Natural killer cell (primary cell): ENCODE measurements around the gene FBXO36. TPM values are rescaled to one million over a fixed set of nuclear protein-coding genes. Genes with fewer than 3 reads are reported as not detected.

ENCODE experiments used
- ATAC-seq, 3 donors: fragments of 150-1000 bp in 2 of 3; fragments of 200-7000 bp in 1 of 3; cut with Tn5 transposase; 1 replicate in 1 of 3; 2 replicates in 2 of 3; pipeline ENCODE4 v1.10.0; 2021; ENCODE audit warnings: mild to moderate bottlenecking in 2 of 3, moderate library complexity in 2 of 3
- DNase-seq, 2 donors: peaks; one replicate each; pipeline versions ENCODE4 v3.0.0 to v3.0.0-alpha.2; 2013 to 2021; ENCODE audit warnings: mixed read lengths in 1 of 2
- H3K27ac ChIP-seq: one replicate; pipeline ENCODE4 v1.5.1; 2013; ENCODE audit warnings: mild to moderate bottlenecking, low read length
- H3K27me3 ChIP-seq: one replicate; pipeline ENCODE4 v1.6.1; 2013; ENCODE audit warnings: low read length; ENCODE audit not compliant: control insufficient read depth, insufficient read depth
- H3K36me3 ChIP-seq: one replicate; pipeline ENCODE4 v1.6.1; 2013; ENCODE audit warnings: low read length; ENCODE audit not compliant: control insufficient read depth, insufficient read depth
- H3K4me1 ChIP-seq: one replicate; pipeline ENCODE4 v1.6.1; 2013; ENCODE audit warnings: low read length; ENCODE audit not compliant: control insufficient read depth, insufficient read depth
- H3K4me3 ChIP-seq: one replicate; pipeline ENCODE4 v1.5.1; 2013; ENCODE audit warnings: low read length
- H3K9me3 ChIP-seq: one replicate; pipeline ENCODE4 v1.6.1; 2013; ENCODE audit warnings: low read length; ENCODE audit not compliant: control insufficient read depth, insufficient read depth
- H3K27ac Mint-ChIP-seq, 2 donors: one replicate each; pipeline ENCODE4 v1.8.0; 2022; ENCODE audit warnings: mild to moderate bottlenecking in 2 of 2, mixed read lengths in 2 of 2, moderate library complexity in 1 of 2
- H3K27me3 Mint-ChIP-seq, 2 donors: one replicate each; pipeline ENCODE4 v1.8.0; 2022; ENCODE audit warnings: low read depth in 2 of 2, mixed read lengths in 2 of 2
- H3K36me3 Mint-ChIP-seq: one replicate; pipeline ENCODE4 v1.8.0; 2022; ENCODE audit warnings: mixed read lengths
- H3K4me1 Mint-ChIP-seq, 2 donors: one replicate each; pipeline ENCODE4 v1.8.0; 2022; ENCODE audit warnings: mixed read lengths in 2 of 2
- H3K4me3 Mint-ChIP-seq: one replicate; pipeline ENCODE4 v1.8.0; 2022; ENCODE audit warnings: mild to moderate bottlenecking, moderate library complexity, mixed read lengths
- H3K9me3 Mint-ChIP-seq, 2 donors: one replicate each; pipeline ENCODE4 v1.8.0; 2022; ENCODE audit warnings: mixed read lengths in 2 of 2
- CTCF ChIP-seq: fragments of 200-600 bp; IDR thresholded peaks from one replicate; pipeline ENCODE4 v1.8.0; 2022; ENCODE audit warnings: antibody characterized with exemption
- WGBS: methylation state at CpG from one replicate; pipeline ENCODE4 v1.1.7; 2013; ENCODE audit warnings: missing lambda C conversion rate; ENCODE audit not compliant: insufficient coverage; 5-methylcytosine and 5-hydroxymethylcytosine counted together
- intact Hi-C: fragments of 100-400 bp; cut with micrococcal nuclease; formaldehyde crosslinking; loops from one replicate; pipeline ENCODE4 v1.14.2; 2022
- total RNA-seq, 4 donors: library from RNA; stranded (reverse); fragments of 120-200 nt in 1 of 4; gene quantifications; one replicate each; pipeline versions ENCODE4 v1.2.3 to v1.2.4, GENCODE V29; 2013 to 2022

FBXO36 gene
- total RNA-seq, 3 donors from 2014 or later (not counting 1 experiment from before 2014, with no cell fraction given), result 1.2 to 1.8 (median 1.5) TPM

- Mint-ChIP-seq H3K4me3 (no peak overlapping the region), H3K4me1 (no peaks in the 10 kb centered on the region), H3K36me3 (no peaks in the 10 kb centered on the region), H3K27ac (no peak overlapping the region), H3K27me3 (peaks cover 0 to 11% of the 10 kb centered on the region in 2 donors), H3K9me3 (no peaks in the 10 kb centered on the region)
- no peak for TF ChIP-seq CTCF
- WGBS, result 83% methylated on average over 3 of the region's 3 CpGs
- intact Hi-C loops, result no loop called here
- Histone ChIP-seq H3K4me1 (no peaks in the 10 kb centered on the region), H3K27me3 (no peaks in the 10 kb centered on the region), H3K36me3 (no peaks in the 10 kb centered on the region), H3K9me3 (no peaks in the 10 kb centered on the region), H3K4me3 (no peak overlapping the region), H3K27ac (no peak overlapping the region)
- DNase-seq (no peak), ATAC-seq (no peak)
These were observed 138.5 kb downstream of the FBXO36 start for GRCh38 chr2:230060672-230061293.

Other genes with a start within 250 kb of the FBXO36 start
- gene DNER, start 207.9 kb upstream of the FBXO36 start, total RNA-seq, result not detected
- 100 to 1,000 TPM; 295 to 351 (median 325) TPM for gene TRIP12, start 494 bp upstream of the FBXO36 start, total RNA-seq
- gene SLC16A14, start 146.4 kb downstream of the FBXO36 start, total RNA-seq, result under 1 TPM; 0.10 to 0.52 (median 0.23) TPM